Measurements from ENCODE around the gene CSHL1.
"Not testable (repeated sequence)": the region's sequence is repeated elsewhere in the genome, so short reads cannot be mapped to it uniquely, and the experiment has no call there.

Gene CSHL1

DNA sequence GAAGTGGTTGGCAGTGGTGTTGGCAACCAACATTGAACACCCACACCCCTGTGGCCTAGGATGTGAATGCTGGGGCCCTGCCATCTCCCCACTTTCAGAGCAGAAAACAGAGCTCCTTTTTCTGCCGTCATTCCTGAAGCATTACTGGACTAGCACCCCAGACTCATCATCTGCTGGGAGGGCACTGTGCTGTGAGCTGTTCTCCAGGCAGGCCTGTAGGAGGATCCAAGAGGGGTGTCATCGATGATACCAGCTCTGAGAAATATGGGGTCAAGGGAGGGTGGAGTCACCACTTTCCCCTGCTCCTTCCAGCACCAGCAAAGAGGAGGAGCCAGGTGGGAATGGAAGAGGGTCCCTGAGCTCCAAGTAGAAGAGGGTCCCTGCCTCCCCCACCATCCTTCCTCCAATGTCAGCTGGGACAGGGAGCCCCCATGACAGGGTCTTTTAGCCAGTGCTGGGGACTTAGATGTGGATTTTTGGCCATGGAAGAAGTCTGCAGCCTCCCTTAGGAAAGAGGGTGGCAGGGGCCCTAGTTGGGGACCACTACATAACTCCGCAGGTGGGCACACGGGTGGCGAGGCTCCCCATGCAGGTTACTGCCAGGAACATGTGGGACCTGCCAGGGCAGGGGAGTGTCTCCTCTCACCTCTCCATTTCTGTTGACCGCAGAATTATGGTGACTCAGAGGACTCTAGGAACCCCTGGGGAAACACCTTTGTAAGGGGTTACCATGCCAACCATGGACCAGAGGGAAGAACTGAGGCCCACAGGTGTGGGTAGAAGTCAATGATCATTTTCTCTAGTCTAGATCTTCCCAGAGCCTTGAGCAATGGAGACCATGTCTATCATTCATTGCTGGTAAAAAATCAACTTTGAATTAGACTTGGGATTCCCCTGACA lies 11.9 kb downstream of the CSHL1 start:
- not testable (repeated sequence) for H3K27ac ChIP-seq (ENCODE audit: low read depth, low read length); H3K79me1 ChIP-seq (ENCODE audit: low read length); H3K9ac ChIP-seq (ENCODE audit: low read length); H4K12ac ChIP-seq (ENCODE audit: low read depth, low read length); H3K4ac ChIP-seq (ENCODE audit: low read depth, low read length); H3K18ac ChIP-seq (ENCODE audit: low read length); DNase-seq; H3K4me3 ChIP-seq (ENCODE audit: low read depth, low read length); H4K91ac ChIP-seq (ENCODE audit: low read depth, low read length); H3K4me1 ChIP-seq (ENCODE audit: control insufficient read depth in 1 of 2, insufficient read depth in 2 of 2, low read length in 2 of 2); H3K14ac ChIP-seq (ENCODE audit: low read length); H2AK5ac ChIP-seq (ENCODE audit: low read length); H3K23ac ChIP-seq (ENCODE audit: low read length); H3K4me2 ChIP-seq (ENCODE audit: low read length); H2BK120ac ChIP-seq (ENCODE audit: insufficient read depth, low read length, poor library complexity); H2BK5ac ChIP-seq (ENCODE audit: low read depth, low read length, poor library complexity); H3K27me3 ChIP-seq (ENCODE audit: insufficient read depth, low read length); H3K79me2 ChIP-seq (ENCODE audit: control insufficient read depth, insufficient read depth, low read length, poor library complexity); H2BK12ac ChIP-seq (ENCODE audit: low read length); H2AFZ ChIP-seq (ENCODE audit: insufficient read depth, low read length, poor library complexity); H4K8ac ChIP-seq (ENCODE audit: low read depth, low read length); H3K9me3 ChIP-seq (ENCODE audit: insufficient read depth, low read depth, low read length); H3K36me3 ChIP-seq (ENCODE audit: control insufficient read depth in 1 of 2, insufficient read depth in 2 of 2, low read length in 2 of 2)
- no CpG with 5 or more reads among the region's 6 CpGs for WGBS (ENCODE audit: extremely low coverage, insufficient coverage, insufficient read length)

DNA sequence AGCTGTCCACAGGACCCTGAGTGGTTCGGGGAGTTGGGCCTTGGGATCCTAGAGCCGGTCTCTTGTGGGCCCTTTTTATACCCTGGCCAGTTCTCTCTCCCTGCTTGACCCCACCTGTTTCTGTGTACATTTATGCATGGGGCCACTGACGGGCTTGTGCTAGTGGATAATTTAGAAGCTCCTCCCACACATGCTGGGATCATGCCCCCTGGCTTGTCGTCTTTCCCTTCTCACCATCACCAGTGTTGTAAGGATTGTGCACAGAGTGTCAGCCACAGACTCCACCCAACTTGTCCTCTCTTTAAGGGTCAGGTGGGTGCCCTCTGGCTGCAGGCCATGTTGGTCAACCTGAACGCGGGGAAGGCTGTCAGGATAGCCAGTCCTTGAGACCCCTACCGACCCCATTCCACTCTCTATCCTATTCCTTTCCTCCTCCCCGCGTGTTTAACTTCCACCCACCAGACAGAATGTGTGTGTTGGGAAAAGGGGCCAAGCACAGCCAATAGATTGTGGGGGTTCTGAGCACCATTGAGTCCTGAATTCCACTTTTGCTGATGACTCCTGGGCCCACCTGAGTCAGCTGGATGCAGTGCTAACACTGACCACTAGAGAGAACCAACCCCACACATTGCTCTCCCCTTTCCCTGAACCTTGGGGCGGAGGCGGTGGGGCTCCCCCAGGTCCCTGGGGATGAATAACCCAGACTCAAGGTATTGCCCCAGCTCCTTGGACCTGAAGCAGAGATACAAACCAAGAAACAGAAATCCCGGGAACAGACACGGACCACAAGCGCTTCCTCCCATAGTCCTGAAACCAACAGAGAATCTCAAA lies 14.3 kb downstream of the CSHL1 start, which contains the start of gene CSH1:
CSH1 (minus strand) TSS at position 51 of the 831 bp plus-strand sequence. CDS start 63 bp downstream, outside the sequence.
- not testable (repeated sequence) for H3K27ac ChIP-seq (ENCODE audit: low read depth, low read length); H3K4me1 ChIP-seq (ENCODE audit: control insufficient read depth in 1 of 2, insufficient read depth in 2 of 2, low read length in 2 of 2); H3K79me2 ChIP-seq (ENCODE audit: control insufficient read depth, insufficient read depth, low read length, poor library complexity); H4K91ac ChIP-seq (ENCODE audit: low read depth, low read length); H3K4me3 ChIP-seq (ENCODE audit: low read depth, low read length); H2AFZ ChIP-seq (ENCODE audit: insufficient read depth, low read length, poor library complexity); H4K12ac ChIP-seq (ENCODE audit: low read depth, low read length); H3K4me2 ChIP-seq (ENCODE audit: low read length); H2BK12ac ChIP-seq (ENCODE audit: low read length); H3K79me1 ChIP-seq (ENCODE audit: low read length); H2AK5ac ChIP-seq (ENCODE audit: low read length); H3K23ac ChIP-seq (ENCODE audit: low read length); H3K9ac ChIP-seq (ENCODE audit: low read length); H2BK120ac ChIP-seq (ENCODE audit: insufficient read depth, low read length, poor library complexity); H3K27me3 ChIP-seq (ENCODE audit: insufficient read depth, low read length); H2BK5ac ChIP-seq (ENCODE audit: low read depth, low read length, poor library complexity); H3K4ac ChIP-seq (ENCODE audit: low read depth, low read length); H3K14ac ChIP-seq (ENCODE audit: low read length); H3K9me3 ChIP-seq (ENCODE audit: insufficient read depth, low read depth, low read length); H3K36me3 ChIP-seq (ENCODE audit: control insufficient read depth in 1 of 2, insufficient read depth in 2 of 2, low read length in 2 of 2); H3K18ac ChIP-seq (ENCODE audit: low read length); DNase-seq; H4K8ac ChIP-seq (ENCODE audit: low read depth, low read length)
- no CpG with 5 or more reads among the region's 14 CpGs for WGBS (ENCODE audit: extremely low coverage, insufficient coverage, insufficient read length)

DNA sequence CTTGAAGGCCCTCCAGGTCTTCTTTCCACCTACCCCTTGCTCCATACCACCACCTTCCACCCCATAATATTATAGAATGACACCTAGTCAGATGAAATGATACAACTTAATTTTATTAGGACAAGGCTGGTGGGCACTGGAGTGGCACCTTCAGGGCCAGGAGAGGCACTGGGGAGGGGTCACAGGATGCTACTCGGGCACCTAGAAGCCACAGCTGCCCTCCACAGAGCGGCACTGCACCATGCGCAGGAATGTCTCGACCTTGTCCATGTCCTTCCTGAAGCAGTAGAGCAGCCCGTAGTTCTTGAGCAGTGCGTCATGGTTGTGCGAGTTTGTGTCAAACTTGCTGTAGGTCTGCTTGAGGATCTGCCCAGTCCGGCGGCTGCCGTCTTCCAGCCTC lies 16.2 kb downstream of the CSHL1 start:
- not testable (repeated sequence) for H4K12ac ChIP-seq (ENCODE audit: low read depth, low read length); H2BK120ac ChIP-seq (ENCODE audit: insufficient read depth, low read length, poor library complexity); H3K23ac ChIP-seq (ENCODE audit: low read length); H3K36me3 ChIP-seq (ENCODE audit: control insufficient read depth in 1 of 2, insufficient read depth in 2 of 2, low read length in 2 of 2); H3K14ac ChIP-seq (ENCODE audit: low read length); H2BK12ac ChIP-seq (ENCODE audit: low read length); H3K4ac ChIP-seq (ENCODE audit: low read depth, low read length); H3K4me2 ChIP-seq (ENCODE audit: low read length); H3K79me2 ChIP-seq (ENCODE audit: control insufficient read depth, insufficient read depth, low read length, poor library complexity); H4K8ac ChIP-seq (ENCODE audit: low read depth, low read length); H3K18ac ChIP-seq (ENCODE audit: low read length); H2AFZ ChIP-seq (ENCODE audit: insufficient read depth, low read length, poor library complexity); H4K91ac ChIP-seq (ENCODE audit: low read depth, low read length); H2AK5ac ChIP-seq (ENCODE audit: low read length); H3K4me3 ChIP-seq (ENCODE audit: low read depth, low read length); H3K27me3 ChIP-seq (ENCODE audit: insufficient read depth, low read length); H3K79me1 ChIP-seq (ENCODE audit: low read length); H2BK5ac ChIP-seq (ENCODE audit: low read depth, low read length, poor library complexity); H3K9me3 ChIP-seq (ENCODE audit: insufficient read depth, low read depth, low read length); DNase-seq; H3K27ac ChIP-seq (ENCODE audit: low read depth, low read length); H3K9ac ChIP-seq (ENCODE audit: low read length); H3K4me1 ChIP-seq (ENCODE audit: control insufficient read depth in 1 of 2, insufficient read depth in 2 of 2, low read length in 2 of 2)
- no CpG with 5 or more reads among the region's 10 CpGs for WGBS (ENCODE audit: extremely low coverage, insufficient coverage, insufficient read length)

DNA sequence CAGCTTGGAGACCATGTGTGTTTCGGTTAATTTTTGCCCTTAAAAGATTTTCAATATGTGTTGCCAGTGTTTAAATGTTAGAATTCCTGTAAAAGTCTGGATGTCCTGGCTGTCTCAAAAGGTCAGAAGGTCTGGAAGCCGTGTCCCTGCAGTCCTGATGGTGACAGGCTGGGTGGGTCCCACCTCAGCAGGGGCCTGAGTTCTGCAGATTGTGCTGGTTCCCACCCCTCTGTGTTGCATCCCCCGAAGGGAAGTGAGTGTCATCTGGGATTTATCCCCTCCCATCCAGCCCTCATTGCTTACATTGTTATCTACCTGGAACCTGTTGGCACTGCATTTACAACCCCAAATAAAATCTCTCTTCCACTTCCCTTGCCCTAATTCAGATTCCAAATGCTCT lies 17.0 kb downstream of the CSHL1 start:
- H3K4me3 ChIP-seq (ENCODE audit: low read depth, low read length); H3K36me3 ChIP-seq (ENCODE audit: control insufficient read depth in 1 of 2, insufficient read depth in 2 of 2, low read length in 2 of 2); H4K12ac ChIP-seq (ENCODE audit: low read depth, low read length); H2BK120ac ChIP-seq (ENCODE audit: insufficient read depth, low read length, poor library complexity); H3K9ac ChIP-seq (ENCODE audit: low read length); H2BK12ac ChIP-seq (ENCODE audit: low read length); H3K79me1 ChIP-seq (ENCODE audit: low read length); H2AFZ ChIP-seq (ENCODE audit: insufficient read depth, low read length, poor library complexity); DNase-seq; H2BK5ac ChIP-seq (ENCODE audit: low read depth, low read length, poor library complexity); H4K8ac ChIP-seq (ENCODE audit: low read depth, low read length); H2AK5ac ChIP-seq (ENCODE audit: low read length); H3K4me2 ChIP-seq (ENCODE audit: low read length); H3K14ac ChIP-seq (ENCODE audit: low read length); H3K4me1 ChIP-seq (ENCODE audit: control insufficient read depth in 1 of 2, insufficient read depth in 2 of 2, low read length in 2 of 2); H3K4ac ChIP-seq (ENCODE audit: low read depth, low read length); H4K91ac ChIP-seq (ENCODE audit: low read depth, low read length); H3K23ac ChIP-seq (ENCODE audit: low read length); H3K27ac ChIP-seq (ENCODE audit: low read depth, low read length); H3K79me2 ChIP-seq (ENCODE audit: control insufficient read depth, insufficient read depth, low read length, poor library complexity); H3K18ac ChIP-seq (ENCODE audit: low read length); H3K27me3 ChIP-seq (ENCODE audit: insufficient read depth, low read length); H3K9me3 ChIP-seq (ENCODE audit: insufficient read depth, low read depth, low read length): not testable (repeated sequence)
- no CpG with 5 or more reads among the region's 3 CpGs for WGBS (ENCODE audit: extremely low coverage, insufficient coverage, insufficient read length)
